8988T (cell line): ENCODE results near the gene RAD51B.

Experiments used
- DNase-seq: peaks from one replicate; pipeline ENCODE4 v3.0.0; 2011

RAD51B gene

DNA sequence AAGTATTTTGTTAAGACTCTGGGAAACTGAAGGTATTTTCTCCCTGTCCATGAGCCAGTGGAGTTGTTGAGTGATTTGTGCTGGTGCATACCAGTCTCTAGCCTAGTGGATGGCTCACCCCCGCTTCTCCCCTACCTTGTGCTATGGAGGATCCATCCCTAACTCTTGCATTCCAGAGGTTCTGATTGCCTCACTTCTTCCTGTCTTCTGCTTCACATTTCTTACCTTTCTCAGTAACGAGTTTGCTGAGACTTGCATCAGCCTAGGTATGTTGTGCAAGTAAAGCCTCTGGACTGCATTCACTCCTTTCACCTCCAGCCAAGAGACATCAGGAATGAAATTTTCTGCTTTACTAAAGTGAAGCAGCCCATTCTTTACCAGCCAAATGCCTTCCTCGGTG is 581.7 kb downstream of the RAD51B start:
- DNase-seq, result no peak

DNA sequence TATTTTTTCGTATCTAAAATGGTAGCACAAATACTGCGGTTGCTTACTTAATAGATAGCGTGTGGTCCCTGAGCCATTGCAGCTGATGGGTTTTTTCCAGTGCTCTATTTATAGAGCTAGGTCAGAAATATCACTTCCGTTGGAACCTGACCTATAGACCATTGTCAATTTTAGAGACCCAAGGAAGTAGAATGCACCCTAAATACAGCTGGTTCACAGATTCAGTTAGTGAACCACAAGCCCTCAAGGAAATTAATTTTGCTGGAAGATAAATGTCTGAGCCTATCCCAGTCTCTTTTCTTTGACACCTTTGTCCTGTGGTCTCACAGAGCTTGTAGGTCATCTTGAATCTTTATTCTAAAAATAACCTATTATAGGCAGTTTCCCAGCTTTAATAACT is 582.3 kb downstream of the RAD51B start:
- no peak for DNase-seq

DNA sequence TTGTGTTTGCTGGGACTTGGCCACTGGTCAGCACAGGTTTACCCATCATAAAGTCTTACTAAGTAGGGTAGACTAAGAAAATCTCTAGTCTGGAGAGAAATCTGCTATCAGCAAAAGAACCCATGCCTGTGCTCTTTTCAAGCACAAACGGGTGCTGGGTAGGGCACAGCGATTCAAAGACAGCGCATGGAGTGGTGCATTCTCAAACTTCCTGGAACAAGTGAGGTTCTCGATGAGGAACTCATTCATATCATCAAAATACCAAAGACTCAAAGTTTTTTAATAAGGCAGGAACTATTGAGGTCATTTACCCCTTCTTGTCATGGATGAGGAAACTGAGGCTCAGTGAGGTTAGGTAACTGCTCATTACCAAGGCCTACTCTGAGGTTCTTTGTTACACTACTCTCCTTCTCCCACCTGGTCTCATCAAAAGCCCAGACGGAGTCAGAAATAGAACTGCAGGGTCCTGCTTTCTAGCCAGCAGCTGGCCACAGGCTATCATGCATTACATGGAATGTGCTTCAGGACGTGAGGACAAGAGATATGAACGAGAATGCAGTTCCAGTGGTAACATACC is 583.0 kb downstream of the RAD51B start:
- DNase-seq, result no peak

DNA sequence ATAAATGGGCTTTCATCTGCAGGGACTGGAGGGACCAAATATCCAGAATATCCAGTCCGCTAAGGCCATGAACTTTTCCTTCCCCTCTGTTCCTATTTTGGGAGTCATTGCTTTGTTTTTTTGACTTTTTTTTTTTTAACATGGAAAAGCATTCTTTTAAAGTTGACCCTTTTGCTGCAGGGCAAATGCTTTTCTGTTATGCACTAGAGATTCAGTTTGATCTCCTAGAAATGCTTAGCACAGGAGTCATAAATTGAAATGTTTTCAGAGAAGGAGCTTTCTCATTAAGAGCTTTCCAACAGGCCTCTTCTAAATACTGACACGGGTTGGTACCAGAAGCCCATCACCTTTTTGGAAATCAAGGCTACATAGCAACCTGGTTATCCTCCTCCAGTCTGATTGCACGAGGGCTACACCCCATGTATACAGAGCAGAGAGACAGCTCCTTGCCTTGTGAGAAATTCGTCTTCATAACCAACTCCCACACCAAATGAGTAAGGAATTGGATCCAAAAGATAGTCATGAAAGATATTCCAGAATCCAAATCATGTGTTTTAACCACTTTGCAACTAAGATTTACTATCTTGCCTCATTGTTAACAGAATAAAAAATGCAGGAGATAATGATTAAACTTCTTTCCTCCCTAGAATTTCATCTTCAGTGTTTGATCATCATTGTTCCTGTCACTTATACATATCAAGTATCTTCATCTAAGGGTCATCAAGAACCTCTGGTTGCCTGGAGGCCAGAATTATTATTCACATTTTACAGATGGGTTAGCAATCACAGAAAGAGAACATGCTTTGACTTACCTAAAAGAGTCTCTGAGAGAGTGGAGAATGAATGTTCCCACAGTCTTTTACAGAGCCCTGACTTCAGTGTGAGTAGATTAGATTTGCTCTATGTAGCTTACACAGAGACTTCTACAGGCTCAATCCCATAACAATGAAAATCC is 583.9 kb downstream of the RAD51B start:
- DNase-seq, result no peak

DNA sequence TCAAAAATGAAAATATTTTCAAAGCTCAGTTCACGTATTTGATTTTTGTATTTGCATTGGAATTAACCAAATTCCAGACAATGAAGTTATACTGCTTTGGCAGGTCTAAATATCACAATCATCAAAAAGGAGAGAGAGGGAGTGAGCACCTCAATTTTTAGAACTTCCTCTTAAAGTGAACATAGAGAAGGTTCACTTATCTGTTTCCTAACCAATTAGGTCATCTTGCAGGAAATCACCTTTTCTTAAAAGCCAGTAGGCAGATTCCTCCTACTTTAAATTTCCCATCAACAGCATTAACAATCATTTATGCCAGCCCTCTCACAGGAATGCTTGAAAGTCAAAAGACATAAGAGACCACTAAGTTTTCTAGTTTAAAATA is 584.6 kb downstream of the RAD51B start:
- no peak for DNase-seq

DNA sequence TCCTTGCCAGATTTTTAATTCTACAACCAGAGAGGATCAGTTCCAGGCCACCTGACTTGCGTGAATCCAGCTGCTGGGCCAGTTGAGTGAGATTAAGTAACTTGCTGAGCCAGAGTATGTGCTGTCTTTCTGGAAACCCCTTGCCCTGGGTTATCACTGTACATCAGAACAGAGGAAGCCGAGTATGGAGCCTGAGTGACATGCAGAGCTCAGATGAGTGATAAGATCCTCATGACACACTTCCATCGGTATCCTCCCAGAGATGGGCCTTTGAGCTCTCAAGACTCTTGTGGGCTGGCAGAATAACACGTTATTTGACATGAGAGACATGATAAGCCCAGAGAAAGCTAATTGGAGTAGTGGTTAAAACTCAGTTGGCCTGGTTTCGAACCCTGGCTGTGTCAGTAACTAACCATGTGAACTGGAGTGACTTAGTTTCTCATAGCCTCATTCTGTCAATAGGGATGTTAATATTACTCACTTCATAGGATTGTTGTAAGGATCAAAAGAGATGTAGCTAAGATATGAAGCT is 585.1 kb downstream of the RAD51B start:
- DNase-seq, result no peak

DNA sequence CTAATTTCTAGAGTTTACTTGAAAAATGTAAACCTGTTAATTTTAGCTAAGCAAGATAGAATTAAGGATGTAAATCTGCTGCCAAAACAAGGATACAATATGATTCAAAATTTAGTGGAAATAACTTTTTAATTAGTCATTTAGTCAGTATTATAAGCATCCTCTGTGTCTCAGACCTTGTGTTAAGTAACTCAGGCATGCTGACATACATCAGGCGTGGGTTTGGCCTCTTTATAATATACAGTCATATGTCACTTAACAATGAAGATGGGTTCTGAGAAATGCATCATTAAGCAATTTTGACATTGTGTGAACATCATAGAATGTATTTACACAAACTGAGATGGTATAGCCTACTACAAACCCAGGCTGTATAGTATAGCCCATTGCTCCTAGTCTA is 586.4 kb downstream of the RAD51B start:
- DNase-seq, result no peak

DNA sequence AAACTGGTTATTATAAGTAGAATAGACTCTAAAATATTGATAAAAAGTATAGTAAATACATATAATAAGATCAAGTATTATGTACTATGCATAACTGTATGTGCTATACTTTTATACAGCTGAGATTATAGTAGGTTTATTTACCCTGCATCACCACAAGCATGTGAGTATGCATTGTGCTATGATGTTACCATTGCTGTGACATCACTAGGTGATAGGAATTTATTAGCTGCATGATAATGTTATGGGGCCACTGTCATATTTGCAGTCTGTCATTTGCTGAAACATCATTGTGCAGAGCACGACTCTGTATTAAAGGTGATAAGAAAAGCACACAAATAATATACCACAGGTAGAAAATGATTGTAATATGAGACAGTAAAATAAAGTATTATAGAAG is 587.7 kb downstream of the RAD51B start:
- no peak for DNase-seq

DNA sequence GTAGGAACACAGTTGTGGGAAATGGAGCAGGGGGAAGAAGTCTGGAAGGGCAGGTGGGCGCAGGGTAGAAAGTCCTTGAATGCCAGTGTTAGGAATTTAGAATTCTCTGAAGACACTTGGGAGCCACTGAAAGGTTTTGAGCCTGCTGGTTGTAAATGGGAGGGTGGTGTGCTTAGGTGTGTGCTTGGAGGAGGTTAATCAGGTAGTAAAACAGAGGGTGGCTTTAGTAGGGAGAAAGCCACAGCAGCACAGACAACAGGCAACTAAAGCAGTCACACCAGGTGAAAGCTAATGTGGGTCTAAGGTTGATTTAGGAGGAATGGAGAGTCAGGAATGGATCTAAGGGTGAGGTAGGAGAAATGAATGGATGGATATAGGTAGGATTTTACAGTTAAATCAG is 588.2 kb downstream of the RAD51B start:
- DNase-seq, result no peak

DNA sequence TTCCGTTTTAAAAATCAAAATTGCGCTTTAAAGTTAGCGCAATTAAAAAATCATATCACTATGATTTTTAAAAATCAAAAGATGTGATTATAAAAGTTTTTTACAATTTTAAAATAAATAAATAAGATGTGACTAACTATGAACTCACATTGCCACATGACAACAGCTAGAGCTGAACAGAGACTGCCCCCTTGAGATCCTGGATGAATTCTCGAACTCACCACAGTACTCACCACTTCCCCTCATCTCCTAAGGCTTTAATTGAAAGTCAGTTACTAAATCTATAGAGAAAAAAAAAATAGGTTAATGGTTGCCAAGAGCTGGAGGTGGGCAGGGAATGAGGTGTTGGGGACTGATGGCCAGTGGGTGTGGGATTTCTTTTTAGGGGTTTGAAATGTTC is 589.1 kb downstream of the RAD51B start:
- DNase-seq, result no peak

DNA sequence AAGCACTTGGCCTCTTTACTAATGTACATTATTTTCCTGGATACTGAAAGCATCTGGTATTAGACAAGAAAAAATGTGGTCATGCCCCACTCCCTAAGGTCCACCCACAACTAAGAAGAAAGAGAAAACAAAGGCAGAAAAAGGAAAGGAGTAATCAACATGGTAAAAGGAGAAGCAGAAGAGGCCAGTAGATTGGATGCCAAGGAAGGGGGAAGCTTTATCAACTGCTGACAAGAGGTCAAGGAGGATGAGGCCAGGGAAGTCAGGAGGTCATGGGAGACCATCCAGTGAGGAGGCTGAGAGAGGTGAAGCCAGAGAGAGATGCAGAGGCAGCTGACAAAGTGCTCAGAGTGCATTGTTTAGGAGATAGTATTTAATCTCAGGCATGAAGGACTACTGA is 589.8 kb downstream of the RAD51B start:
- no peak for DNase-seq

DNA sequence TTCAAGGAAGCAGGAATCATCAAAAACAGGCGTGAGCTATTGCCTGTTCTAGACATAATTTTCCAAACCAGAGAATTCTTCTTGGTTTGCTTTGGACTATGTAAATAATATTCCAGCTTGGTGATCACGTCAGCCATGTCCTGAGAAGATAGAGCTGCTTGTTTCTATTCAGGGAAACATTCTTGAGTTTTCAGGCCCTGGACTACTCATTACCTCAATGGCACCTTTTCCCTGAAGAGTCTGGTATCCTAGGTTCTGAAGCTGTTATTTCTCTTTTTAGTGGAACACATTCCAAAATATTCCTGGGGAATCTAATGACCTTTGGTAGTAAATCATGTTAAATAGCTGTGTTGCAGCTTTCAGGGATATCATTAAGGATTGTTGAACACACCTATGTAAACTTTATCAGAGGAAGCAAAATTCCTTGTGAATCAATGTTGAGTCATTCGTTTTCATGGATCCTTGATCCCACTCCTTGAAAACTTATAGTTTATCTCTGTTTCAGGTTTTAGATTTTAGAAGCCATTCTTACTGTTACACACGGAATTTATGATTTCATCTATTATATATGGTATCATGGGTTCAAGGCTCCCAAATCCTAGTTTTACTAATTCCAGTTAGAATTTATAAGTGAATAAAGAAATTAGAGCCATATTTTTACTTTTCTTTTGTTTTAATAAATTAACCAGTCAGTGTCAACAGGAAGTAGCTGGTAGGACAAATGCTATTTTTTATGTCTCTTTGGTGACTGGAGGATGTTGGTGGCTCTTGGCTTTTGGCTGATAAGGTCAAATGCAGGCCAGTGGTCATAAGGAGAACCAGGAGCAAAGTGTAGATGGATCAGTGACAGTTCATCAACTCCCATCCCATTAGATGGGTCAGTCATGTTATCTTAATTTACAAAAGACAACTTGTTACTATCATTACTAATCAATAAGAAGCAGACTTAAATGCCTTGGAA is 593.2 kb downstream of the RAD51B start:
- DNase-seq, result no peak

DNA sequence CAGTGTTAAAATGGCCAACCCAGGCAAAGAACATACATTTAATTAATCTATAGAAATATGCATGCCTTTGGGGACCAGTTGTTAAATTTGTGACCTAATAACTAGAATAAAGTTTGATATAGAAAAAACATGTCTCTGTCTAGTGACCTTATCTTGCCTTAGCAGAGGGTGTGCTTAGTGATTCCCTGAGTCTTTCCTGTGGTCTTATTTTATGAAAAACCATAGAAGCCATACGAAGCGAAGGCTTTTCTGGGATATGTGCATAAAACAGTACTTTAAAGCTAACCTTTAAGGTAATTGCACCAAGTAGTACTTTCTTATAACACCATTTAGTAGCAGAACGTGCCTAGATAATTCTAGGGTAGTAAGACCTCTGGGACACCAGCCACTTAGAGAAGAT is 593.9 kb downstream of the RAD51B start:
- DNase-seq, result no peak

DNA sequence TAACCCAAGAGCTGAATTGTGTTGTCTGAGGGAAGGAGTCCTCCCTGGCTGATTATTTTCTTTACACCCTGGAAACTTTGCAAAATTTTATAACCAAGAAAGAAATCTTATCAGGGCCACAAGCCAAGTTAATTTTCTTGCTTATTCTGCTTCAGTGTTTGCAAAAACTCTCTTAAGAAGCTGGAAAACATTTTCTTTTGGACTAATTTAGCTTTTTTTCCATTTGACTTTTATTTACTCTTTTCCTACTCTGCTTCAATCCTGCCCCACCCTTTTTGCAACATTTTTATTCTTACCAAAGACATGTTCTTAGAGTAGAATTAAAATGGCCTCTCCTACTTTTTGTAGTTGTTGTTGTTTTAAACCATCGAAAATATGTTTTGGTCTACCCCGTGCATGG is 594.5 kb downstream of the RAD51B start:
- no peak for DNase-seq

DNA sequence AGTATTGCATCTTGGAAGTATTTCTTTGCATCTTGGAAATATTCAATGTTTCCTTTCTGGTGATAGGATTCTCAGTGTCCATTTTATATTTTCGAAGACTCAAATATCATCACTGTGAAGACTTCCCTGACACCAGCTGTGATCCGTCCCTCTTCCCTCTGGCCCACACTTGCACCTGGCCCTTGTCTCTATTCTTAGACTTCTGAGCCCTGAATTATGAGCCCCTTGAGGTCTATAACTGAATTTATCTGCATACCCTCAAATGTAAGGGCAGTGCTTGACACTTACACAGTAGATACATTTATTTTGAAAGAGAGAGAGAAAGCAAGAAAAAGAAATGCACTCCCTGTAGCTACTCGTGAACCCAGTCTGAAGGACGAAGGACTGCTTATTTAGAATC is 596.6 kb downstream of the RAD51B start:
- no peak for DNase-seq

DNA sequence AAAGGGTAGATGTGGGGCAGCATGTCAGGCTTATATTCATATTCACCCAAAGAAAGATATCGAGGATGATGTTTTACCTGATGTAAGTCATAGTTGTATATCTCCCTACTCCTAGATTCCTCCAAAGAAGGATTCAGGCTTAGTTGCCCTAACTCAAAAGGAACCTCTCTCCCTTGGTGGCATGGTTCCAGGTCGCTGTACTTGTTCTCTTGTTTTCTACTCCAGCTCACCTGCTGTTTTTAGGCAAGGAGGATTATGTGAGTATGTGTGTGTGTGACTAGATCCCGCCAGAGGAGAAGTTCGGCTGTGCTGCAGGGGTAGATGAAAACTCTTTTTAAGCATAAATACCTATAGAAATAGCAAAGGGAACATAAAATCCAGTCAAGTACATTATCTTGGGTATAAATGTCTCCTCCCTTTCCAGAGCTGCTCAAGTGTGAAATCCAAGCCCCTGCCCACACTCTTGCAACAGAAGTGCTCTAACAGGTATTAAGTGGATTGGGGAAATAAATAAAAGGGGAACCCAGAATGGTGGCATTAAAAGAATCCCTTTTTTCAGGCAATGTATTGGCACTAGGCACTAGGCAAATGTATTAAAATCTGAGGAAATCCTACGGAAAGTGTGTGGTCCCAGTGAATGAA is 597.6 kb downstream of the RAD51B start:
- DNase-seq, result no peak

DNA sequence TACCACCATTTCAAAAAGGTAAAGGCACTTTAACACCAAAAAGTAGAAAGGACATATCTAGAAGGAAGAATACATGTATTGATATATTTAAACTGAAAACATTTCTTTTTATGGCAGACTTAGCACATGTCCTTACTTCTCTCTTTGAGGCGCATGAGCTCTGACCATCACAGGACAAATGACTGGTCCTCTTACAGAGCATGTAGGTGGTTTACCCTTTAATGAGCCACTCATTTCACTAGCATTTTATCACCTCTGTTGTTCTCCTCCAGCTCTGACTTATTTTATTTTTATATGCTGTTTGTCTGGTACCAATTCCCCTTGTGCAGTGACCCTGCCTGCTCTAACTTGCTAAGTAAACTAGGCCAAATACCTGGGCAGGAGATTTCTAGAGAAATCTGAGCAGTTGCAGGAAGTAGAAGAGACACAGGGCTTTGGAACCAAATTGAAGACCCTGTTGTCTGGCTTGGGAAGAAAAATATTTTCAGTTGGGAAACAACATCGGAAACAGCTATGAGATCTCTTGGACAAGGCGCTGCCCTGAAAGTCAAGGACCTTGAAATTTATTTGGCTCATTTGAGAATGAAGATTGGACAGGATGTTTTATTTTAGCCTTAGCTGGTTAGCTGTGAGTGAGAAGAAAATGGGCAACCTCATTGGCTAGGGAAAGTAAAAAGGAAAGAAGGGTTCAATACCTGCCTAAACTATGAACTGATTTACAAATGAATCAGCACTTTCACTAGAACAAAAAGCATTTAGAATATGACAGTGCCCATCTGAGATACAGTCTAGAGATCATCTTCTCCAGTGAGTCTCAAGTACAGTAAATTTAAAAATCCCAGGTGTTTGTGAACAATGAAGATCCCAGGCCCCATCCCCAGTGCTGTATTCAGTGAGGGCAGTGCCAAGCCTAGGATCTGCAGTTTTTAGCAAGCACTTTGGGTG is 598.9 kb downstream of the RAD51B start:
- DNase-seq, result no peak

DNA sequence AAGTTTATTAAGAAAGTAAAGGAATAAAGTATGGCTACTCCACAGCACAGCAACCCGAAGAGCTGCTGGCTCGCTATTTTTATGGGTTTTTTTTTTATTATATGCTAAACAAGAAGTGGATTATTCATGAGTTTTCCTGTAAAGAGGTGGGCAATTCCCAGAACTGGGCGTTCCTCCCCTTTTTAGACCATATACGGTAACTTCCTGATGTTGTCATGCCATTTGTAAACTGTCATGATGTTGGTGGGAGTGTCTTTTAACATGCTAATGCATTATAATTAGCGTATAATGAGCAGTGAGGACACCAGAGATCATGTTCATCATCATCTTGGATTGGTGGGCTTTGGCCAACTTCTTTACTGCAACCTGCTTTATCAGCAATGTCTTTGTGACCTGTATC is 600.8 kb downstream of the RAD51B start:
- DNase-seq, result no peak

DNA sequence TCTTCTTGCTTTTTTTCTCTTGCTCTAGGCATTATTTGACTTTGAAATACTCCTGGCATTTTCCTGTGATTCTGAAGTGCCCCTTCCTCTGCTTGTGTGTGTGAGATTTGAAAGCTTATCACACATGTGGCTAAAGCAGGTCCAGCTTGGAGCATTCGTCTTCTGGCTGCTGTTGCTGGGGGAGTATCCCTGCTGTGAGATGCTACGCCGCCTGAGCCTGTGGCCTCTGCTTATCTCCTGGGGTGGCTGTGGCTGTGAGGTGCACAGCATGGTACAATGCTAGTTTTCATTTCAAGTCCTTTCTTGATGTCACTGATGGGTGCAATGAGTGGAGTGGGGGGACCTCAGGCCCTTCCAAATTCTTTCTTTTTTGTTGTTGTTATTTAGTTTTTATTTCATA is 601.5 kb downstream of the RAD51B start:
- DNase-seq, result no peak

DNA sequence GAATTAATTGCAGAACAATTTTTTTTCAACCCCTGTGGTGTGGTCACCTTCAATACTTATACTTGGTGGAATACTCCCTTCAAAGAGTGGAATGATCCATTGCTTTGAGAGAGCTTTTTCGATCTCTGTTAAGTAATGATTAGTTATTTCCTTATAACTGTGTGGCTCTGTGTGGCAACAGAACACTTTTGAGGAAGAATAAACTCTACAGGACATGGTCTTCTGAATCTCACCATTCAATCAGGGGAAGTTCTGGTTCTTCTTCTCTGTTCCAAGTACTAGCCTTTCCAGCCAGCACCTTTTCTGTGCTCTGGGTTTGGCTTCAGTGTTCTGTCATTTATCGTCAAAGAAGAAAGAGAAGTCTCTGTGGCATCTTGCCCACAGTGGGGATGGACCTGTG is 604.1 kb downstream of the RAD51B start:
- no peak for DNase-seq

DNA sequence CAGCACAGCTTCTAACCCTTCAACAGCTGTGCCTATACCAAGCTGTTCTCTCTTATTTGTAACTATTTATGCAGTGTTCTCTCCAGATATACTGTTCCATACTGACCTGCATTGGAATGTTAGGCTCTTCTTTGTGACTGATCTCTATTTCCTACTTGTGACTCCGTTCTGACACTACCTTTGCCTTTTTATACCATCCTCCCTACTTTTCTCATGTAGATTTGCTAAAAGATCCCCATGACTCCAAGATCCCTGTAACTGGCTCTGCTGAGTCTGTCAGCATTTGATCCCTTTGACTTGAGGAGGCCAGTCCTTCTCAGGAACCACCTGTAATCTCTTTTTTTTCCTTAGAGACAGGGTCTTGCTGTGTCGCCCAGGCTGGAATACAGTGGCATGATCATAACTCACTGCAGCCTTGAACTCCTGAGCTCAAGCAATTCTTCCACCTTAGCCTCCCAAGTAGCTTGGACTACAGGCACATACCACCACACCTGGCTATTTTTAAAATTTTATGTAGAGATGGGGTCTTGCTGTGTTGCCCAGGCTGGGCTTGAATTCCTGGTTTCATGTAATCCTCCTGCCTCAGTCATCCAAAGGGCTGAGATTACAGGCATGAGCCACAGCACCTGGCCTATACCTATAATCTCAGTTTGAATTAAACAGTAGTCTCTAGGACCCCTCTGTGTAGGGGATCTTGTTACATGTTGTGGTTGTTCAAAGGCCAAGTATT is 605.0 kb downstream of the RAD51B start:
- no peak for DNase-seq
